Fibroblast of mammary gland (primary cell): ENCODE measurements around the gene BCAS3.

Source experiments
- DNase-seq: peaks from one replicate; pipeline ENCODE4 v3.0.0-alpha.2; 2010; ENCODE audit warnings: low read depth
- H3K4me3 ChIP-seq: 2 replicates; pipeline ENCODE4 v1.5.1; 2011; ENCODE audit warnings: low read depth, mild to moderate bottlenecking, low read length, moderate library complexity; ENCODE audit not compliant: control insufficient read depth
- CTCF ChIP-seq: conservative IDR thresholded peaks from 2 replicates; pipeline ENCODE4 v1.5.1; 2011; ENCODE audit warnings: low read depth, low read length, inconsistent platforms; ENCODE audit not compliant: control insufficient read depth, insufficient read depth

The BCAS3 gene

GRCh38 chr17:61362852-61363600, 685.4 kb downstream of the BCAS3 start:
- no peak overlapping the region for H3K4me3 ChIP-seq
- no peak for DNase-seq
- TF ChIP-seq CTCF, result no peak

- no peak for DNase-seq
- TF ChIP-seq CTCF, result no peak
Observed at GRCh38 chr17:61363601-61364462, 686.2 kb downstream of the BCAS3 start.

GRCh38 chr17:61364463-61364846, 686.8 kb downstream of the BCAS3 start:
- no peak for TF ChIP-seq CTCF
- no peak overlapping the region for H3K4me3 ChIP-seq
- no peak for DNase-seq

More at GRCh38 chr17:61363601-61364462, 686.2 kb downstream of the BCAS3 start:
- no peak overlapping the region for H3K4me3 ChIP-seq

GRCh38 chr17:61366076-61366714, 688.5 kb downstream of the BCAS3 start:
- DNase-seq, result peak; percentile 29
- no peak overlapping the region for H3K4me3 ChIP-seq
- TF ChIP-seq CTCF, result no peak

GRCh38 chr17:61366715-61367413, 689.2 kb downstream of the BCAS3 start:
- no peak for DNase-seq
- H3K4me3 ChIP-seq, result no peak overlapping the region
- no peak for TF ChIP-seq CTCF
